Measurements from ENCODE around the gene WHRN.

WHRN gene

GRCh38 chr9:114400219-114400618 is 105.1 kb downstream of the WHRN start:
- ChIA-PET POLR2A (no interaction called here), CTCF (interaction anchor here (0.6 kb wide), 1 partner anchor 111 kb away, joined by 5 read pairs; no protein-coding TSS in a partner anchor)
- TF ChIP-seq SUZ12 (IDR thresholded peaks at IDR 0.05) (no peak), ARNT (IDR thresholded peaks at IDR 0.05) (no peak), ZNF384 (IDR thresholded peaks at IDR 0.05) (no peak), NFRKB (IDR thresholded peaks at IDR 0.05) (no peak)
- no peak for DNase-seq (ENCODE audit: extremely low spot score)

DNA sequence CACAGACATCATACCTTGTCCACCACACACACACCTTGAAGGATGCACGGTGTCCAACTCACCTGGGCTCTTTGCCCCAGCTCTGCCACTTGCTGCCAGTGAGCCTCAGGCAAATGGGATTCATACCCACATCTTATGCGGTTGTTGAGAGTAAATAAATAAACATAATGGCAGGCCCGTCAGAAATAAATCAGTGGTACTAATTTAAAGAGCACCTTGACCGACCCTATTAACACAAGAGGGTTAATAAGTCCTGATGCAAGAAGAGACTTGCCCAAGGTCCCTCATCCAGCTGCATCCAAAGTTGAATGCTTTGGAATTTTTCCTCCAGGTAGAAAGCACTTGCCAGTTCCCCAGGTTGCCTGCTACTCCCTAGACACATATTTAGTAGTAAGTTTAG is 105.9 kb downstream of the WHRN start:
- ChIA-PET POLR2A (no interaction called here), CTCF (no interaction called here)
- no peak for DNase-seq (ENCODE audit: extremely low spot score)
- TF ChIP-seq HDGF (IDR thresholded peaks at IDR 0.05; ENCODE audit: borderline replicate concordance) (no peak), SUZ12 (IDR thresholded peaks at IDR 0.05) (no peak), BHLHE40 (IDR thresholded peaks at IDR 0.05; ENCODE audit: borderline replicate concordance) (no peak), TARDBP (IDR thresholded peaks at IDR 0.05) (no peak), L3MBTL2 (conservative IDR thresholded peaks at IDR 0.05) (no peak), ELF4 (IDR thresholded peaks at IDR 0.05) (no peak), SP1 (IDR thresholded peaks at IDR 0.05) (no peak), FOXK2 (IDR thresholded peaks at IDR 0.05) (no peak), FOXM1 (IDR thresholded peaks at IDR 0.05; ENCODE audit: borderline replicate concordance) (no peak), LEF1 (IDR thresholded peaks at IDR 0.05; ENCODE audit: borderline replicate concordance) (no peak), CTBP1 (IDR thresholded peaks at IDR 0.05; ENCODE audit: borderline replicate concordance) (no peak), FOXA1 (IDR thresholded peaks at IDR 0.05) (no peak), PKNOX1 (IDR thresholded peaks at IDR 0.05) (no peak), NFRKB (IDR thresholded peaks at IDR 0.05) (no peak), ARNT (IDR thresholded peaks at IDR 0.05) (no peak), ZNF384 (IDR thresholded peaks at IDR 0.05) (no peak)

DNA sequence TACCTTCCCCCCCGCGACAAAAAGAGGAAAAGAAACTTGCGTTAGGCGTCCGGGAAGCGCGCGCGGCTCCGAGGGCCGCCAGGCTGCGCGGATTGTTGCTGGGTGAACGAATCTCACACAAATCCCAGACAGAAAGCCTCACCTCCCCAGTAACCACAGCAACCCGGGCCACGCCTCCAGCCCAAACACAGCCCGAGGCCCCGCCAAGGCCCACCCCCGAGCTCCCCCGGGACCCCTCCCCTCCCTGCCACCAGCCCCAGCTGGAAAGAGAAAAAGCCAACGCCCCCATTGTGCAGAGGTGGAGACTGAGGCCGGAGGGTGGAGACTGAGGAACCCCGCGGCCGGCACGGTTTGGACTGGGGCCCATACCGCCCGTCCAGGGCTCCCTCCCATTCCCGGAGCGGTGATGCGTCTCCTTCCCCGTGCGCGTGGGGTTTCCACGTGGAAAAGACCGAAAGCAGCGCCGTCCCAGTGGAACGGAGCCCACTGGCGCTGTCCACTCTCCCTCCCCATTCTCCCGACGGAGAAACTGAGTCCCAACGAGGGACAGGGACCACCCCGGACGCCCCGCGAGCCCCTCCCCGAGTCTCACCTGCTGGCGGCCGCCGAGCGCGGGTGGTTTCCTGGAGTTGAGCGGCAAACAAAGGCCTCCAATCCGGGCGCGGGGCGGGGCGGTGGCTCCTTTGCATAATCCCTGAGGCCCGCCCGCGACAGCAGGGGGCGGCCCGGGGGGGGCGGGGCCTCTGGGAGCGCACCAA is 107.2 kb downstream of the WHRN start:
- POLR2A ChIA-PET, result interaction anchor here (1.0 kb wide), 1 partner anchor 8 kb away, joined by 3 read pairs; no protein-coding TSS in a partner anchor
- CTCF ChIA-PET, result no interaction called here
- DNase-seq (ENCODE audit: extremely low spot score), result peak; percentile 96

DNA sequence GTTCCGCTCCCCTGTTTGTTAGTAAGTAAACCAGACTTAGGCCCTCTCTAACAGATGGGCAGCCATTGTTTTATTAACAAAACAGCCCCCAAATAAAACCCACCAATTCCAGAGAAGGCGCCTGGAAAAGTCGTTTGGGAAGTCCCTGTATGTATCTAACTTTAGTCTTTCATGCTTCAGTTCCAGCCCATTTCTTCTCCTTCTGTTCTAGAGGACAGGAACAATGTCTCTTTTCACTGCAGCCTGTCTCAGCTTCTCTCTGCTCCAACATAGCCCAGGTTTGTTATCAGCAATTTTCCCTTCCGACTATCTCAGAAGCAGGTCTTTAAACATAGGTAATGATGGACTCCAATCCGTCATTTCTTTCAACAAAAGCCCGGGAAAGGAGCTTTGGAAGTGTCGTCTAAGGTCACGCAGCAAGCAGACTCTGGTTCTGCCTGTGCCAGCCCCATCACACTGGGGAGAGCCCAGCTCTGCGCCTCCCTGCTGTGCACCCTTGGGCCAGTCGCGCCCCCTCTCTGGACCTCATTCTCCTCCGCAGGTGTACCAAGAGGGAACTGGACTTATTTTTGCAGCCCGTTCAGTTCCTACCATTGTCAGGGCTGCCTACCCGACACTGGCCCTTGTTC is 107.9 kb downstream of the WHRN start:
- ChIA-PET CTCF (no interaction called here), POLR2A (interaction anchor here (1.0 kb wide), 1 partner anchor 9 kb away, joined by 3 read pairs; no protein-coding TSS in a partner anchor)
- TF ChIP-seq BHLHE40 (IDR thresholded peaks at IDR 0.05; ENCODE audit: borderline replicate concordance) (no peak), PKNOX1 (IDR thresholded peaks at IDR 0.05) (no peak), ELF4 (IDR thresholded peaks at IDR 0.05) (no peak), FOXK2 (IDR thresholded peaks at IDR 0.05) (no peak), FOXM1 (IDR thresholded peaks at IDR 0.05; ENCODE audit: borderline replicate concordance) (no peak), ARNT (IDR thresholded peaks at IDR 0.05) (no peak), L3MBTL2 (conservative IDR thresholded peaks at IDR 0.05) (no peak), NFRKB (IDR thresholded peaks at IDR 0.05) (no peak), SP1 (IDR thresholded peaks at IDR 0.05) (no peak)
- DNase-seq (ENCODE audit: extremely low spot score), result no peak

More for the DNA sequence above, 107.2 kb downstream of the WHRN start:
- TF ChIP-seq CTBP1 (IDR thresholded peaks at IDR 0.05; ENCODE audit: borderline replicate concordance) (no peak), PKNOX1 (IDR thresholded peaks at IDR 0.05) (peak; percentile 85), L3MBTL2 (conservative IDR thresholded peaks at IDR 0.05) (0 out of 2 replicates have a peak, but pooled peaks have one; percentile 69)

- TF ChIP-seq SUZ12 (IDR thresholded peaks at IDR 0.05), result no peak
- no peak for TF ChIP-seq FOXA1 (IDR thresholded peaks at IDR 0.05)
- no peak for TF ChIP-seq LEF1 (IDR thresholded peaks at IDR 0.05; ENCODE audit: borderline replicate concordance)
- TF ChIP-seq SP1 (IDR thresholded peaks at IDR 0.05), result no peak
- TF ChIP-seq PKNOX1 (IDR thresholded peaks at IDR 0.05), result no peak
- no peak for TF ChIP-seq ARNT (IDR thresholded peaks at IDR 0.05)
- TF ChIP-seq NFRKB (IDR thresholded peaks at IDR 0.05), result no peak
- TF ChIP-seq L3MBTL2 (conservative IDR thresholded peaks at IDR 0.05), result no peak
- no peak for TF ChIP-seq ELF4 (IDR thresholded peaks at IDR 0.05)
- no peak for TF ChIP-seq FOXK2 (IDR thresholded peaks at IDR 0.05)
- no peak for TF ChIP-seq FOXM1 (IDR thresholded peaks at IDR 0.05; ENCODE audit: borderline replicate concordance)
- no peak for TF ChIP-seq TARDBP (IDR thresholded peaks at IDR 0.05)
- no peak for TF ChIP-seq HDGF (IDR thresholded peaks at IDR 0.05; ENCODE audit: borderline replicate concordance)
- TF ChIP-seq BHLHE40 (IDR thresholded peaks at IDR 0.05; ENCODE audit: borderline replicate concordance), result no peak
- TF ChIP-seq CTBP1 (IDR thresholded peaks at IDR 0.05; ENCODE audit: borderline replicate concordance), result no peak
- no peak for TF ChIP-seq ZNF384 (IDR thresholded peaks at IDR 0.05)
- ChIA-PET CTCF (no interaction called here), POLR2A (interaction anchor here (1.0 kb wide), 1 partner anchor 9 kb away, joined by 3 read pairs; no protein-coding TSS in a partner anchor)
- no peak for DNase-seq (ENCODE audit: extremely low spot score)
These were observed 108.6 kb downstream of the WHRN start for GRCh38 chr9:114396558-114397218.

Data from HEK293T (cell line).